ENCODE data around the gene DISC1.

DNA sequence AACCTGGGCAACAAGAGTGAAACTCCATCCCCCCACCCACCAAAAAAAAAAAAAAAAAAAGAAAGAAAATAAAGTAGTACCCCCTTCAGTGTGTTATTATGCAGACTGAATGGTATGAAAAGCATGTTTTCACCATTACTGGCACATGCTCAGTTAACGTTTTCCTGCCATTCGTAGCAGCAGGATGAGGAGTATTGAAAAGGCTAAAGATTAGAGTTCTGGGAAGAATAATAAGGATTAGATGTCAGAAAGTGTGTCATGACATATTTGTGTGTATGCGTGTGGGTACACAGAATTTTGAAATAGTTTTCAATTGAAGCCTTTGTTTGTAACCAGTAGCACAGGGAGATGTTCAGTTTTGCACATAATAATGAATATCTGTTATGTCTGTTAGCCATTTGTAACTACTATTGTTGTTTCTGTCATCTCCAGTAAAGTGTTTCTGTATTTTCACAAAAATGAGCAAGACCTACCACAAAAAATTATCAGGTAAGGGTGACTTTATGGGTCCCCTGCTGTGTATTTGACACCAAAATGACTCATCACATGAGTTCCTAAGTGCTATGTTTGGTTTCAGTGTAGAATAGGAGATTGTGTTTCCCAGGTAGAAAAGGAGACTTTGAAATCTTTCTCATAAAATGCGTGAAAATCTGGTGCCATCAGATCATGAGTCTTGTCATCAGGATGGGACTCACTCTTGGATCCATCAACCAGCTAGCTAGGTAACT lies 358.9 kb downstream of the DISC1 start:
- no peak for TF ChIP-seq EP300 (IDR thresholded peaks at IDR 0.05; ENCODE audit: borderline replicate concordance in 1 of 2, low read depth in 1 of 2, low read length in 1 of 2)
- TF ChIP-seq, protein P1, sequence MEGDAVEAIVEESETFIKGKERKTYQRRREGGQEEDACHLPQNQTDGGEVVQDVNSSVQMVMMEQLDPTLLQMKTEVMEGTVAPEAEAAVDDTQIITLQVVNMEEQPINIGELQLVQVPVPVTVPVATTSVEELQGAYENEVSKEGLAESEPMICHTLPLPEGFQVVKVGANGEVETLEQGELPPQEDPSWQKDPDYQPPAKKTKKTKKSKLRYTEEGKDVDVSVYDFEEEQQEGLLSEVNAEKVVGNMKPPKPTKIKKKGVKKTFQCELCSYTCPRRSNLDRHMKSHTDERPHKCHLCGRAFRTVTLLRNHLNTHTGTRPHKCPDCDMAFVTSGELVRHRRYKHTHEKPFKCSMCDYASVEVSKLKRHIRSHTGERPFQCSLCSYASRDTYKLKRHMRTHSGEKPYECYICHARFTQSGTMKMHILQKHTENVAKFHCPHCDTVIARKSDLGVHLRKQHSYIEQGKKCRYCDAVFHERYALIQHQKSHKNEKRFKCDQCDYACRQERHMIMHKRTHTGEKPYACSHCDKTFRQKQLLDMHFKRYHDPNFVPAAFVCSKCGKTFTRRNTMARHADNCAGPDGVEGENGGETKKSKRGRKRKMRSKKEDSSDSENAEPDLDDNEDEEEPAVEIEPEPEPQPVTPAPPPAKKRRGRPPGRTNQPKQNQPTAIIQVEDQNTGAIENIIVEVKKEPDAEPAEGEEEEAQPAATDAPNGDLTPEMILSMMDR (IDR thresholded peaks at IDR 0.05), result no peak
- TF ChIP-seq, protein P2, sequence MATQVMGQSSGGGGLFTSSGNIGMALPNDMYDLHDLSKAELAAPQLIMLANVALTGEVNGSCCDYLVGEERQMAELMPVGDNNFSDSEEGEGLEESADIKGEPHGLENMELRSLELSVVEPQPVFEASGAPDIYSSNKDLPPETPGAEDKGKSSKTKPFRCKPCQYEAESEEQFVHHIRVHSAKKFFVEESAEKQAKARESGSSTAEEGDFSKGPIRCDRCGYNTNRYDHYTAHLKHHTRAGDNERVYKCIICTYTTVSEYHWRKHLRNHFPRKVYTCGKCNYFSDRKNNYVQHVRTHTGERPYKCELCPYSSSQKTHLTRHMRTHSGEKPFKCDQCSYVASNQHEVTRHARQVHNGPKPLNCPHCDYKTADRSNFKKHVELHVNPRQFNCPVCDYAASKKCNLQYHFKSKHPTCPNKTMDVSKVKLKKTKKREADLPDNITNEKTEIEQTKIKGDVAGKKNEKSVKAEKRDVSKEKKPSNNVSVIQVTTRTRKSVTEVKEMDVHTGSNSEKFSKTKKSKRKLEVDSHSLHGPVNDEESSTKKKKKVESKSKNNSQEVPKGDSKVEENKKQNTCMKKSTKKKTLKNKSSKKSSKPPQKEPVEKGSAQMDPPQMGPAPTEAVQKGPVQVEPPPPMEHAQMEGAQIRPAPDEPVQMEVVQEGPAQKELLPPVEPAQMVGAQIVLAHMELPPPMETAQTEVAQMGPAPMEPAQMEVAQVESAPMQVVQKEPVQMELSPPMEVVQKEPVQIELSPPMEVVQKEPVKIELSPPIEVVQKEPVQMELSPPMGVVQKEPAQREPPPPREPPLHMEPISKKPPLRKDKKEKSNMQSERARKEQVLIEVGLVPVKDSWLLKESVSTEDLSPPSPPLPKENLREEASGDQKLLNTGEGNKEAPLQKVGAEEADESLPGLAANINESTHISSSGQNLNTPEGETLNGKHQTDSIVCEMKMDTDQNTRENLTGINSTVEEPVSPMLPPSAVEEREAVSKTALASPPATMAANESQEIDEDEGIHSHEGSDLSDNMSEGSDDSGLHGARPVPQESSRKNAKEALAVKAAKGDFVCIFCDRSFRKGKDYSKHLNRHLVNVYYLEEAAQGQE (IDR thresholded peaks at IDR 0.05; ENCODE audit: low read depth, low read length), result no peak
- no peak for TF ChIP-seq POLR2AphosphoS5 (IDR thresholded peaks at IDR 0.05; ENCODE audit: low read depth, low read length)
- TF ChIP-seq FOSL2 (IDR thresholded peaks at IDR 0.05; ENCODE audit: borderline replicate concordance, low read depth), result no peak
- TF ChIP-seq EZH2phosphoT487 (IDR thresholded peaks at IDR 0.05; ENCODE audit: borderline replicate concordance, low read depth), result no peak

All from SK-N-SH (cell line).